Panc1 (cell line): ENCODE measurements around the gene DNAH9. TPM values are rescaled to one million over a fixed set of nuclear protein-coding genes. Genes with fewer than 3 reads are reported as not detected.

Experiments
- ATAC-seq: fragments of 200-7000 bp; cut with Tn5 transposase; 2 replicates; pipeline ENCODE4 v1.9.1; 2020; ENCODE audit warnings: mild to moderate bottlenecking, moderate library complexity
- BruUV-seq: library from RNA; stranded (reverse); fragments of 400-500 nt; replicated peaks from 2 replicates; lab custom pipeline; 2021; lab: Mats Ljungman, UMichigan
- CTCF ChIA-PET: fragments of 300-600 bp; sonication (Branson Sonifier 250); formaldehyde crosslinking; loops from one replicate; lab custom pipeline; 2022; ENCODE audit warnings: antibody characterized with exemption; lab: Charles Lee
- POLR2A ChIA-PET: fragments of 300-600 bp; sonication (Branson Sonifier 250); formaldehyde crosslinking; loops from one replicate; lab custom pipeline; 2022; ENCODE audit warnings: antibody characterized with exemption; lab: Charles Lee
- DNase-seq: peaks from one replicate; pipeline ENCODE4 v3.0.0-alpha.2; 2010; ENCODE audit warnings: low read depth, low spot score
- H3K27ac ChIP-seq: 2 replicates; pipeline ENCODE4 v1.5.1; 2011; ENCODE audit warnings: mild to moderate bottlenecking, low read length, inconsistent platforms
- H3K27me3 ChIP-seq: fragments of 200-500 bp; sonication (Bioruptor generic); 2 replicates; pipeline ENCODE4 v1.6.0; 2014; ENCODE audit warnings: low read length, inconsistent platforms; ENCODE audit not compliant: control insufficient read depth, insufficient read depth
- H3K36me3 ChIP-seq: fragments of 200-500 bp; sonication (Bioruptor generic); 2 replicates; pipeline ENCODE4 v1.5.1; 2014; ENCODE audit warnings: inconsistent platforms, mild to moderate bottlenecking, low read length, moderate library complexity; ENCODE audit not compliant: control insufficient read depth, insufficient read depth
- H3K4me1 ChIP-seq: 2 replicates; pipeline ENCODE4 v1.5.1; 2011; ENCODE audit warnings: inconsistent platforms, mild to moderate bottlenecking, low read length, moderate library complexity; ENCODE audit not compliant: control insufficient read depth, insufficient read depth
- H3K4me3 ChIP-seq, 2 experiments: 2 replicates each; pipeline ENCODE4 v1.5.1; 2011 to 2012; ENCODE audit warnings: low read depth in 2 of 2, low read length in 2 of 2, mild to moderate bottlenecking in 2 of 2, inconsistent platforms in 1 of 2, moderate library complexity in 1 of 2
- H3K9me3 ChIP-seq: fragments of 200-500 bp; sonication (Bioruptor generic); 2 replicates; pipeline ENCODE4 v1.5.1; 2014; ENCODE audit warnings: low read depth, mild to moderate bottlenecking, inconsistent platforms, low read length, moderate library complexity; ENCODE audit not compliant: control insufficient read depth, insufficient read depth
- CTCF ChIP-seq: fragments of 450-650 bp; IDR thresholded peaks from 2 replicates; pipeline ENCODE4 v1.5.1; 2017; ENCODE audit warnings: mild to moderate bottlenecking
- POLR2AphosphoS5 ChIP-seq: IDR thresholded peaks from 2 replicates; pipeline ENCODE4 v1.6.1; 2012; ENCODE audit warnings: mild to moderate bottlenecking, low read depth, low read length, moderate library complexity
- REST ChIP-seq, 2 experiments: IDR thresholded peaks; 2 replicates each; pipeline ENCODE4 v1.6.1; 2011 to 2012; ENCODE audit warnings: low read depth in 2 of 2, control low read depth in 1 of 2, low read length in 1 of 2, mild to moderate bottlenecking in 1 of 2, moderate library complexity in 1 of 2; ENCODE audit not compliant: insufficient read depth in 1 of 2
- SIN3A ChIP-seq: IDR thresholded peaks from 2 replicates; pipeline ENCODE4 v1.6.1; 2012; ENCODE audit warnings: low read depth, mild to moderate bottlenecking, low read length, moderate library complexity, borderline replicate concordance; ENCODE audit not compliant: insufficient read depth
- TCF7L2 ChIP-seq: IDR thresholded peaks from 2 replicates; pipeline ENCODE4 v1.6.1; 2011; ENCODE audit warnings: mild to moderate bottlenecking, low read depth, low read length, inconsistent platforms
- in situ Hi-C: cut with HindIII; loops from 2 replicates; pipeline ENCODE4 v1.10.0; 2016; ENCODE audit warnings: low sequenced_read_pairs, low pct_unique_long_range_greater_than_20kb
- intact Hi-C: fragments of 100-400 bp; cut with micrococcal nuclease; formaldehyde crosslinking; loops from one replicate; pipeline ENCODE4 v1.10.0; 2022; ENCODE audit not compliant: unreplicated experiment
- total RNA-seq: library from RNA; stranded (reverse); gene quantifications from one replicate; pipeline ENCODE4 v1.2.1, GENCODE V29; 2021; ENCODE audit not compliant: unreplicated experiment

The DNAH9 gene
- total RNA-seq, 1 experiment from 2014 or later, result not detected

GRCh38 chr17:11813278-11813677 is 215.0 kb downstream of the DNAH9 start:
- no peak for TF ChIP-seq CTCF
- TF ChIP-seq SIN3A, result no peak
- no peak for TF ChIP-seq REST (IDR thresholded peaks at IDR 0.05; ENCODE audit: insufficient read depth in 1 of 2, low read depth in 2 of 2, low read length in 1 of 2)
- intact Hi-C loops, result no loop called here
- no TSS peak for BruUV-seq

GRCh38 chr17:11813871-11814270 is 215.6 kb downstream of the DNAH9 start:
- H3K27ac ChIP-seq, result no peak overlapping the region

More at GRCh38 chr17:11813278-11813677, 215.0 kb downstream of the DNAH9 start:
- DNase-seq, result no peak
- Histone ChIP-seq H3K36me3 (no peaks in the 10 kb centered on the region), H3K4me1 (no peaks in the 10 kb centered on the region), H3K27me3 (no peaks in the 10 kb centered on the region), H3K27ac (no peak overlapping the region), H3K4me3 (no peak overlapping the region), H3K9me3 (no peaks in the 10 kb centered on the region)
- CTCF ChIA-PET, result no interaction called here
- in situ Hi-C loops, result no loop called here
- POLR2A ChIA-PET, result no interaction called here
- ATAC-seq, result no peak

More at GRCh38 chr17:11813871-11814270, 215.6 kb downstream of the DNAH9 start:
- Histone ChIP-seq H3K4me3 (no peak overlapping the region), H3K4me1 (no peaks in the 10 kb centered on the region), H3K27me3 (no peaks in the 10 kb centered on the region), H3K36me3 (no peaks in the 10 kb centered on the region), H3K9me3 (no peaks in the 10 kb centered on the region)
- DNase-seq, result no peak
- in situ Hi-C loops, result no loop called here
- ChIA-PET POLR2A (no interaction called here), CTCF (no interaction called here)
- intact Hi-C loops, result no loop called here
- no TSS peak for BruUV-seq
- ATAC-seq, result no peak
- no peak for TF ChIP-seq REST (IDR thresholded peaks at IDR 0.05; ENCODE audit: insufficient read depth in 1 of 2, low read depth in 2 of 2, low read length in 1 of 2)
- TF ChIP-seq CTCF, result no peak
- TF ChIP-seq TCF7L2, result no peak
- TF ChIP-seq POLR2AphosphoS5, result no peak
- no peak for TF ChIP-seq SIN3A
